ENCODE measurements around the gene CACNA2D1.
"Not testable (repeated sequence)": the region's sequence is repeated elsewhere in the genome, so short reads cannot be mapped to it uniquely, and the experiment has no call there.

CACNA2D1 gene

DNA sequence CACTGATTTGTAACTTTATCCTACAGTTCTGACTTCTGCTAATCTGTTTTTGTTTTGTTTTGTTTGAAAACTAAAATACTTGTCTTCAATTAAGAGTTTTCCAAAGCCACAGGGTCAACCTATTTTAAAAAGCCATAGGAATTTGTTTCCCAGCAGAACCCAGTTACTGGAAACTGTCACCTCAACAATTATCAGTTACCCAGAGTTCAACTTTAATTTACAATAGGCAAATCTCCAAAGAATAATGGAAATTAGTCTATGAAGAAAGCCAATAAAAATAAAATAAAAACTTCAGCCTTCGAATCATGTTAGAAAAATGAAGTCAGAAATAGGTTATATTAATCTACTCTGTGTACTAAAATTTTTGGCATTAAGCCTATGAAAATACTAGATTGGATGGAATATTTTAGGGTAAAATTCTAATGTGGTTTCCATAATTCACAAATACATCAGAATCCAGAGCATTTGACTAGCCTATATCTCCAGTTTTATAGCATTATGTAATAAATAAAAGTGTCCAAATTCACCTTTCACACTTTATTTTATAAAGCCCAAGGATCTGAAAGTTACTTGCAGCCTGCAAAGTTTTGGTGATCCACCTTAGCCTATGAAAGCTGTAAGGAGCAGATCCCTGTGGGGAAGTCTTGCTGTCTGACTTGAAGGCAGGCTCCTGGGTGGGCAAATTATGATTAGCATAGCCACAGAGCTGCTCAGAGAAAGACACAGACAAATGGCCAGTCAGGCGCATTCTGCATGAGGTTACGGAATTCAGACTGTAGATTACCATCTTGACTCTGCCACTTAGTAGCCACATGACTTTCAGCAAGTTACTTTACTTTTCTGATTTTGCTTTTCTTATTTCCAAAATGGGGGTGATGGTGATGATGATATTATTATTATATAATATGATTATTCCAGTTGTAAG is 423.8 kb downstream of the CACNA2D1 start:
- Histone ChIP-seq H3K9ac (ENCODE audit: low read length) (no peak overlapping the region), H3K27ac (ENCODE audit: low read depth, low read length) (no peak overlapping the region), H3K36me3 (ENCODE audit: control insufficient read depth, insufficient read depth, low read length) (no peaks in the 10 kb centered on the region), H3K4me3 (ENCODE audit: low read length) (no peak overlapping the region), H3K27me3 (ENCODE audit: control insufficient read depth, insufficient read depth, low read length) (no peaks in the 10 kb centered on the region), H3K4me1 (ENCODE audit: control insufficient read depth, insufficient read depth, low read length) (no peaks in the 10 kb centered on the region)

DNA sequence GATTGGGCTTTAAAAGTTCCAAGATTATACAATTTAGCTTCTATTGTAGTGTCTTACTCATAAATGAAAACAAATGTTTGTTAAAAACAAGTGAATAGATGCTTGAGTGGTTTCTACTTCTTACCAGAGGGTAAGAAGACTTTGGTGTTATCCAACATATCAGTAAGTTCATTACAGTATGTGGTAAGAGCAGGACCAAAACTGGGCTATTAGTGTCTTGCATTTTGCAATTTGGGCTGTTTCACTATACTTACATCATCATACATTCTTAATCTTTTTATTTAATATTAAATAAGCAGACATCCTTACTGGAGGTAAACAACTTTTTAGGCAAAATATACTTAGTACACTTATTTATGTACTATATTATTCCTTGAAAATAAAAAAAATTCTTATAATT is 425.4 kb downstream of the CACNA2D1 start:
- Histone ChIP-seq H3K9ac (ENCODE audit: low read length) (no peak overlapping the region), H3K27me3 (ENCODE audit: control insufficient read depth, insufficient read depth, low read length) (no peaks in the 10 kb centered on the region), H3K4me3 (ENCODE audit: low read length) (no peak overlapping the region), H3K4me1 (ENCODE audit: control insufficient read depth, insufficient read depth, low read length) (no peaks in the 10 kb centered on the region), H3K36me3 (ENCODE audit: control insufficient read depth, insufficient read depth, low read length) (no peaks in the 10 kb centered on the region), H3K27ac (ENCODE audit: low read depth, low read length) (no peak overlapping the region)

DNA sequence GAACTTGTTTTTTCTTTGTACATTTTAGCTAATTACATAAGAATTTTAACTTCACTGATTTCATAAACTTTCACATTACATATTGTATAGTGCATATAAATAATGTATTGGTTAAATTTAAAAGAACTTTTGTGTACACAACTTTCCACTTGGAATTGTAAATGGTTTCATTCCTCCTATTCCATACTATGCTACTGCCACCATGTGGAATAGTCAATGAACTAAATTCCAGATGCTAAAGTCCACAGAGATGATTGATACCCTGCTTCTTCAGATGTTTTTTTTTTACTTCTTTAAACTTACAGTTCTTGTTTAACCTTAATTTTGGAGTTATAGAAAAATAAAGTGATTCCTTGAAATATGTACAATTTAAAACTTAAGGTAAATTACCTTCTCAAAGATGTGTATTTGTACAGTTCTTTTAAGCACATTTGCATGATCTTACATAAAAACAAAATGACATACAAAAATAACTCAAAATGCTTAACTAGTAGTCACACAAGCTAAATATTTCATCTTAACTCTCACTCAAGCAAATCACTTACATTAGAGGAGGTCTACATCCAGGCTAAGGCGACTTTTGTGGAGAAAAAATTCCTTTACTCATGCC is 426.1 kb downstream of the CACNA2D1 start:
- Histone ChIP-seq H3K36me3 (ENCODE audit: control insufficient read depth, insufficient read depth, low read length) (no peaks in the 10 kb centered on the region), H3K4me3 (ENCODE audit: low read length) (no peak overlapping the region), H3K4me1 (ENCODE audit: control insufficient read depth, insufficient read depth, low read length) (no peaks in the 10 kb centered on the region), H3K27ac (ENCODE audit: low read depth, low read length) (no peak overlapping the region), H3K27me3 (ENCODE audit: control insufficient read depth, insufficient read depth, low read length) (no peaks in the 10 kb centered on the region), H3K9ac (ENCODE audit: low read length) (no peak overlapping the region)

DNA sequence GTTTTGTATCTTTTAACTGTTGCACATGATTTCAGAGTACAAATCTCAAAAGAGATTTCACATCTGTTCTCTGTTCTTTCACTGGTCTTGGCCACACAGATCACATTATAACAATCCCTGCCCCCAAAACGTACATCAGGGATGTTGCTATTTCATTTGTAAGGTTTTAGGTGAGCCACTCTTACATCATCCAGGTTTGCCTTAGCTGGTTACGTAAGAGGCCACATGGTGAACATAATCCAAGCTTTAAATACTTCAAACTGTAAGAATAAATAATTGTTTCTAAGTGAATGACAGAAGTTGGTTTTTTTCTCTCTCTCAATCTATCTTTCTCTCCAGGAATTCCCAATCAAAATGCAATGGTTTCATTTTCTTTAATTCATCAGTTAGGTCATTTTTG is 427.8 kb downstream of the CACNA2D1 start:
- Histone ChIP-seq H3K27me3 (ENCODE audit: control insufficient read depth, insufficient read depth, low read length) (no peaks in the 10 kb centered on the region), H3K27ac (ENCODE audit: low read depth, low read length) (no peak overlapping the region), H3K36me3 (ENCODE audit: control insufficient read depth, insufficient read depth, low read length) (no peaks in the 10 kb centered on the region), H3K4me3 (ENCODE audit: low read length) (no peak overlapping the region), H3K9ac (ENCODE audit: low read length) (no peak overlapping the region), H3K4me1 (ENCODE audit: control insufficient read depth, insufficient read depth, low read length) (no peaks in the 10 kb centered on the region)

DNA sequence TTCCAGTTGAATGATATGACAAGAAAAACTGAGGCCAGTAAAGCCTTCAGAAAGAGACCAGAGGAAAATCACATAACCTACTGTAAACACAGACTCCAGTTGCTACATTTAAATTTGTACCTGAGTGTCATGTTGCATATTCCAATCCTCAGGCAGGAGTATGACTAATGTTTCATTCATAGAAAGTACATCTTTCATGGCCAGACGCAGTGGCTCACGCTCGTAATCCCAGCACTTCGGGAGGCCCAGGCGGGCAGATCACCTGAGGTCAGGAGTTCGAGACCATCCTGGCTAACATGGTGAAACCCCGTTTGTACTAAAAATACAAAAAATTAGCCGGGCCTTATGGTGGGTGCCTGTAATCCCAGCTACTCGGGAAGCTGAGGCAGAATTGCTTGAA is 429.0 kb downstream of the CACNA2D1 start:
- not testable (repeated sequence) for H3K27me3 ChIP-seq (ENCODE audit: control insufficient read depth, insufficient read depth, low read length); H3K4me3 ChIP-seq (ENCODE audit: low read length); H3K9ac ChIP-seq (ENCODE audit: low read length); H3K27ac ChIP-seq (ENCODE audit: low read depth, low read length); H3K36me3 ChIP-seq (ENCODE audit: control insufficient read depth, insufficient read depth, low read length); H3K4me1 ChIP-seq (ENCODE audit: control insufficient read depth, insufficient read depth, low read length)

DNA sequence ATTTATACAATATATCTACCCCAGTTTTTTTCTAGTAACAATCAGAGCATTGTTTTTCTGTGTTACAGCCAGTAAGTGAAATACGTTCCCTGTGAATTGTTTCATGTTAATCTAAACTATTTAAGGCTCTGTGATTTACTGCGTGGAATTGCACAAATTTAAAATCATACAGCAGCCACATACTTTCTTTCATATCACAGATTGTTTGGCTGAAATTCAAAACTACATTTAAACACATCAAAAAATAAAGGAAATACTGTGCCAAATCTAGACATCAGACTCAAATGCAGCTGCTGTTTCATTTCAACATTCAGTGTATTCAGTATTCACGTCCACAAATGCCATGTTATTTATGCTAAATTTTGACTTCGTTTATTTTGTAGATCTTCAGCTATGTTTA is 431.1 kb downstream of the CACNA2D1 start:
- Histone ChIP-seq H3K27me3 (ENCODE audit: control insufficient read depth, insufficient read depth, low read length) (no peaks in the 10 kb centered on the region), H3K27ac (ENCODE audit: low read depth, low read length) (no peak overlapping the region), H3K4me1 (ENCODE audit: control insufficient read depth, insufficient read depth, low read length) (no peaks in the 10 kb centered on the region), H3K36me3 (ENCODE audit: control insufficient read depth, insufficient read depth, low read length) (no peaks in the 10 kb centered on the region), H3K9ac (ENCODE audit: low read length) (no peak overlapping the region), H3K4me3 (ENCODE audit: low read length) (no peak overlapping the region)

DNA sequence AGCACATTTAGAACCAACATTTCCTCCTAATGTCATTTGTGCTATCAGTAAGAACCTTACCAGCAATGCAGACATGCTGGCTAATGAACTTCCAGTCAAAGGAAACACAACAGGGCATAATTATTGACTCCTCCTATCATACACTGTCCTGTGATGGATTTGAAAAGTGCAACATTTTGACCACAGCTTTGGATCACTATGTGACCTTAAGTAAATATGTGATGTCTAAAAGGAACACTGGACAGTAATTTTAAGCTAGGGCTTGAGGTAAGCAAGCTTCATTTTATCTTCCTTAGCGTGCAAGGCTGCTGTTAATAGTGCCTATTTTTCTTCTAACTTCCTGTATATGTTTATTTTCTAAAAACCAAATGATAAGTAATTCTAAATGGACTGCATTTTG is 433.2 kb downstream of the CACNA2D1 start:
- Histone ChIP-seq H3K27ac (ENCODE audit: low read depth, low read length) (no peak overlapping the region), H3K9ac (ENCODE audit: low read length) (no peak overlapping the region), H3K4me3 (ENCODE audit: low read length) (no peak overlapping the region), H3K4me1 (ENCODE audit: control insufficient read depth, insufficient read depth, low read length) (no peaks in the 10 kb centered on the region), H3K27me3 (ENCODE audit: control insufficient read depth, insufficient read depth, low read length) (no peaks in the 10 kb centered on the region), H3K36me3 (ENCODE audit: control insufficient read depth, insufficient read depth, low read length) (no peaks in the 10 kb centered on the region)

DNA sequence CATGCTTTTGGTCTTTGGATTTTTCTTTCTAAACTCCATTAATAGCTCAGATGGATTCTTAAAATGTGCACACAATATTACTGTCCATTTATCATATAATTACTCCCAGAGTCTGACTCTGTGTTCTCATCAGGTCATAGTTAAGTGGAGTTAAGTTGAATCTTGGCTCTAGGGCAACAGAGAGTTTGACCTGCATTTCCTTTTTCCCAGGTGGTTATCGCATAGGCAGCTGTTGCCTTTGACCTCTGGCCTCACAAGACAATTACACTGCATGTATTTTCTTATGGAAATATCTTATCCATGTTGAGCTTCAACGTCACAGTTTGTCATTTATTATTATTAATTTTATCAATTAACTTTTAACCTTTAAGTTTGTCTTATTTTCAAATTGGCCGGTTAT is 436.3 kb downstream of the CACNA2D1 start:
- no peak overlapping the region for H3K9ac ChIP-seq (ENCODE audit: low read length)
- H3K27me3 ChIP-seq (ENCODE audit: control insufficient read depth, insufficient read depth, low read length): no peaks in the 10 kb centered on the region
- no peaks in the 10 kb centered on the region for H3K36me3 ChIP-seq (ENCODE audit: control insufficient read depth, insufficient read depth, low read length)
- H3K4me3 ChIP-seq (ENCODE audit: low read length): no peak overlapping the region
- H3K27ac ChIP-seq (ENCODE audit: low read depth, low read length): no peak overlapping the region
- no peaks in the 10 kb centered on the region for H3K4me1 ChIP-seq (ENCODE audit: control insufficient read depth, insufficient read depth, low read length)

DNA sequence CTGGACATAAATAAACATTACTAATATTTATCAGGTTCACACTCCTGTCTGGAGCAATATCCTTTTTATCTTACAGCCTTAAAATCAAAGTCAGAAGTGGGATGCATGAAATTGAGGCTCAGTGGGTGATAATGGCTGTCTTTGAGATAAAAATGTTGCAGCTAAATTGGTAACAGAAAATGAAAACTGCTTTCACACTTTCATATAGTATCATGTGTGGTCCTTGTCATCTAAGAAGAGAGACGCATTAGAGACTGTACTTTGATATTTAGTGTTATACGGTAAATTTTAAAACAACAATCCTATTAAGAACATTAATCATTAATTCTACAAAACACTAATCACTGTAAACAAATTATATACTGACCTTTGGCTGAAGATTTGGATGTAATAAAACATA is 438.5 kb downstream of the CACNA2D1 start:
- Histone ChIP-seq H3K36me3 (ENCODE audit: control insufficient read depth, insufficient read depth, low read length) (no peaks in the 10 kb centered on the region), H3K27ac (ENCODE audit: low read depth, low read length) (no peak overlapping the region), H3K4me3 (ENCODE audit: low read length) (no peak overlapping the region), H3K4me1 (ENCODE audit: control insufficient read depth, insufficient read depth, low read length) (no peaks in the 10 kb centered on the region), H3K27me3 (ENCODE audit: control insufficient read depth, insufficient read depth, low read length) (no peaks in the 10 kb centered on the region), H3K9ac (ENCODE audit: low read length) (no peak overlapping the region)

DNA sequence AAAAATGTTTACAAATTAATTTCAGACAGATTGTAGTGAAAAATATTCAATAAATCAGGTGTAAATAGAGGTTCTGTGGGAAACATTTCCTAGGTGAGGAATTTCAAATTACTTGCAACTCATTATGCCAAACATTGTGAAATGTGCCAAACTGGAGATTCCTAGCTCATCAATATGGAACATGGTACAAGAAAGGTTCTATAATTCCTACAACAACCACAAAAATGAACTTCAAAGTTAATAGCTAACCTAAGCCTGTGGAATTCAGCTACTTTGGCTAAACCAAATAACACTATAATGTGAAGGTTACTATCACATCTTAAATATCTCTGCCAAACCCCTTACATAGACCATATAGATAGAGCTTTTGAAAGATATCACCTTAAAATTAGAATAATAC is 450.4 kb downstream of the CACNA2D1 start:
- Histone ChIP-seq H3K4me1 (ENCODE audit: control insufficient read depth, insufficient read depth, low read length) (no peaks in the 10 kb centered on the region), H3K4me3 (ENCODE audit: low read length) (no peak overlapping the region), H3K36me3 (ENCODE audit: control insufficient read depth, insufficient read depth, low read length) (no peaks in the 10 kb centered on the region), H3K27ac (ENCODE audit: low read depth, low read length) (no peak overlapping the region), H3K9ac (ENCODE audit: low read length) (no peak overlapping the region), H3K27me3 (ENCODE audit: control insufficient read depth, insufficient read depth, low read length) (no peaks in the 10 kb centered on the region)

DNA sequence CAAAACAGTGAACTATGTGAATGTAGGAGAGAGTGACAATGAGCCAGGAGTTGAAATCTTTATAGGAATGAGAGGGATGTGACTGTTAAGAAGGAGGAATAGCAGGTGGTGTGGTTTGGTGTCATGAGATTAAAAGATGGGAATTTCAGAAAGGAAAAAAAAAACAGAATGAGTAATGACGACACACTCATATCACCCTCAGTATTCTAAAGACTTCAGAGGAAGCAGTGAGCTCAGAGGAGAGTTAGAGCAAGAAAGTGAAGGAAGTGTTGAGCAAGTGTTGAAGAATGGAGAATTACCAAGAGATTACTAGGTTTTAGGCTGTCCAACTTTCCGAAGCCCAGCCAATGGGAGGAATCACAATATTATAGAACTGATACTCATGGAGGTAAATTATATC is 453.2 kb downstream of the CACNA2D1 start:
- H3K27ac ChIP-seq (ENCODE audit: low read depth, low read length): no peak overlapping the region

DNA sequence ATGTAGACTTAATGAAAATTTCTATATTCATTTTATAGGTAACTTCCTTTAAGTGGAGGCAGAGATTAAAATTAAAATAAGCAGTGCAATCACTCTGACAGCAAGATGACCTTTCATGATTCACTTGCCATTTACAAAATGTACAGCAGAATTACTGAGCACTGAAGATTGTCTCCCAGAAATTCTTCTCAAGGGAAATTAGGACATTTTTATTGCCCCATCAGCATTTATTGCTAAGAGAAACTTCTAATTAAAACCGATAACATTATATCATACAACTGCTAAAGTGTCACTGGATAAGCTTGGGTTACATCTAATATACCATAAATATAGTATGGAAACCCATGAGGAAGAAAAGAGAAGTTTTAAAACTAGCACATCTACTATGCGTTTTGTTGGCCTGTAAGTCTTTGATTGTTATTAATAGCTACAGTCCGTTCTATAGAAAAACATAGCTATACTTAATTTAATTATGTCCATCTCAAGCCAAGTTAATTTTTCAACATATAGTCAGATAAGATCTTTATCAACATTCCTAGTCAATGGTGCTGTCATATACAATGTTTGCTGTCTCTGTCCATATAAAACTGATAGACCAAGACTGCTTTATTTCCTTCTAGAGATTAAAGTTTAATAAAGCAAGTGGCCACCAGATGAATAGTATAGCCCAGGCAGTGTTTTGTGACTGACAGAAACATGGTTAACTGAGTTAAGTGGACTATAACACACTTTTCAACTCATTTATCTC is 456.7 kb downstream of the CACNA2D1 start:
- Histone ChIP-seq H3K36me3 (ENCODE audit: control insufficient read depth, insufficient read depth, low read length) (no peaks in the 10 kb centered on the region), H3K4me3 (ENCODE audit: low read length) (no peak overlapping the region), H3K9ac (ENCODE audit: low read length) (no peak overlapping the region), H3K27me3 (ENCODE audit: control insufficient read depth, insufficient read depth, low read length) (no peaks in the 10 kb centered on the region), H3K4me1 (ENCODE audit: control insufficient read depth, insufficient read depth, low read length) (no peaks in the 10 kb centered on the region), H3K27ac (ENCODE audit: low read depth, low read length) (no peak overlapping the region)

More for the DNA sequence above, 453.2 kb downstream of the CACNA2D1 start:
- H3K4me1 ChIP-seq (ENCODE audit: control insufficient read depth, insufficient read depth, low read length): no peaks in the 10 kb centered on the region
- H3K27me3 ChIP-seq (ENCODE audit: control insufficient read depth, insufficient read depth, low read length): no peaks in the 10 kb centered on the region
- H3K36me3 ChIP-seq (ENCODE audit: control insufficient read depth, insufficient read depth, low read length): no peaks in the 10 kb centered on the region
- H3K4me3 ChIP-seq (ENCODE audit: low read length): no peak overlapping the region
- no peak overlapping the region for H3K9ac ChIP-seq (ENCODE audit: low read length)
